ENCODE results near the gene PLOD1.
"Not testable (repeated sequence)": the region's sequence is repeated elsewhere in the genome, so short reads cannot be mapped to it uniquely, and the experiment has no call there.

PLOD1 gene

DNA sequence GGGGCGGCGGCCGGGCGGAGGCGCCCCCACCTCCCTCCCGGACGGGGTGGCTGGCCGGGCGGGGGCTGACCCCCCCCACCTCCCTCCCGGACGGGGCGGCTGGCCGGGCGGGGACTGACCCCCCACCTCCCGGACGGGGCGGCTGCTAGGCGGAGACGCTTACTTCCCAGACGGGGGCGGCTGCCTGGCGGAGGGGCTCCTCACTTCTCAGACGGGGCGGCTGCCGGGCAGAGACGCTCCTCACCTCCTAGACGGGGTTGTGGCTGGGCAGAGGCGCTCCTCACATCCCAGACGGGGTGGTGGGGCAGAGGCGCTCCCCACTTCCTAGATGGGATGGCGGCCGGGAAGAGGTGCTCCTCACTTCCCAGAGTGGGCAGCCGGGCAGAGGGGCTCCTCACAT lies 73.8 kb downstream of the PLOD1 start:
- DNase-seq = not testable (repeated sequence)

- DNase-seq = no peak
Observed at GRCh38 chr1:12009318-12009947, 74.9 kb downstream of the PLOD1 start.

GRCh38 chr1:12010746-12011570 lies 76.4 kb downstream of the PLOD1 start:
- DNase-seq = no peak

DNA sequence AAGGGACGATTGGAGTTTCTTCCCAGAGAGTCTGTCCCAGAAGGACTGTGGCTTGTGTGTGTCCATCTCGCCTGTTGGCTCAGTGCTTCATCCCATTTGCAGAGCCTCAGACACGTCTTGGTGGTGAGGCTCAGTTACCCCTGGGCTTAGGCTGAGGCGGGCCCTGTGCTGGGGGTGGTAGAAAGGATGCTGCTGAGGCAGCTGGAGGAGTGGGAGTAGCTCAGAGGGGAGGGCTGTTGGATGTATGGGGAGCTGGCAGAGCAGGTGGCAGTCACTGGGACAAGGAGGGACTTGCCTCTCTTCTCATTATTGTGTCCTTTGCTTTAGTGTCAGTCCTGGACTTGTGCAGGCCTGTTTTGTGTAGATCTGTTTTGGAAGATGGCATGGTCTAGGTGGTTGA lies 77.5 kb downstream of the PLOD1 start:
- no peak for DNase-seq

GRCh38 chr1:12012560-12013316 lies 78.2 kb downstream of the PLOD1 start:
- no peak for DNase-seq

GRCh38 chr1:12014141-12014991 lies 79.8 kb downstream of the PLOD1 start:
- DNase-seq = no peak

DNA sequence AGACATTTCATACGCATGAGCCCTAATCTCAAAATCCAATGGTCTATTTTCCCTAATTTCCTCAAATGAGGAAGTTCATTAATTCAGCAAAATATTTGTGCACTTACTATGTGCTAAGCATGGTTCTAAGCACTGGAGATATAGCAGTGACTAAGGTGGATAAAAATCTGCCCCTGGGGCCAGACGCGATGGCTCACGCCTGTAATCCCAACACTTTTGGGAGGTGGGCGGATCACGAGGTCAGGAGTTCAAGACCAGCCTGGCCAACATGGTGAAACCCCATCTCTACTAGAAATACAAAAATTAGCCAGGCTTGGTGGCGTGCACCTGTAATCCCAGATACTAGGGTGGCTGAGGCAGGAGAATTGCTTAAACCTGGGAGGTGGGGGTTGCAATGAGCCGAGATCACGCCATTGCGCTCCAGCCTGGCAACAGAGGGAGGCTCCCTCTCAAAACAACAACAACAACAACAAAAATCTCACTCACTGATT lies 80.5 kb downstream of the PLOD1 start:
- DNase-seq = no peak

GRCh38 chr1:12015499-12015898 lies 81.0 kb downstream of the PLOD1 start:
- DNase-seq = no peak

GRCh38 chr1:12016182-12016581 lies 81.7 kb downstream of the PLOD1 start:
- DNase-seq = no peak

DNA sequence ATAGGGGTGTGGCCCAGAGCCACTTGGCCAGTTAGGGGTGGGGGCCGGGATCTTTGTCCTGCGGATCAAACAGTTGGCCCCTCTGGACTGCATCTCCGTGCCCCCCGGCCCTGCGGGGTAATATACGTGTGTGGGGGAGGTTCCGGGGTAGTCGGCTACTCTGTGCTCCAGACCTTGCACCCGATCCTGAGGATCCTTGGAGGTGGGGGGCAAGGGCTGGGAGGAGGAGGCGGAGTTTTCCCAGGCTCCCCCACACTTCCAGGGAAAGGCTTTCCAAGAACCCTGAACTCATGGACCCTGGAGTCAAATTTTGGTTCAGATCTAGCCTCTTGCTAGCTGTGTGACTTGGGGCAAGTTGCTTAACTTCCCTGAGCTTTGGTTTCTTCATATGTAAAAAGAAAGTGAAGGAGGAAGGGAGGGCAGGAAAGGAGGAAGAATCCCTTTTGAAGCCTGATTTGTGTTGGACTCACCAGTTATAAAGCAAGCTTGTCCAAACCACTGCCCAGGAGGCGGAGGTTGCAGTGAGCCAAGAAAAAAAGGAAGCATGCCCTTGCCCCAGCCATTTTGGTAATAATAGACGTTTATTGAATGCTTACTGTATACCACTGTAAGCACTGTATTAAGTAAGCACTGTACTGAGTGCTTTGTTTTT lies 85.5 kb downstream of the PLOD1 start:
- DNase-seq = no peak

DNA sequence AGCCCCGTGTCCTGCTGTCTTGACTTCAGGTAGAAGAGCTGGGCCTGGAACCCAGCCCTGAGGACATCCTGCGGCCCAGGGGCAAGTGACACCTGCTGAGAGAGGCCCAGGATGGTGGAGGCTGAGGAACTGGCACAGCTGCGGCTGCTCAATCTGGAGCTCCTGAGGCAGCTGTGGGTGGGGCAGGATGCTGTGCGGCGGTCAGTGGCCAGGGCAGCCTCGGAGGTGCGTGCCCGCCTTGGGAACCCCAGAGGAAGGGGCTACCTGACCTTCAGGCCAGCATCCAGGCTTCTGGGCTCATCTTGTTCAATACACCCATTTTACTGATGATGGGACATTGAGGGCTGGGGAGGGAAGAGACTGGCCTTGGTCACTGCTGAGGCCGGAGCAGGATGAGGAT lies 87.1 kb downstream of the PLOD1 start:
- no peak for DNase-seq

DNA sequence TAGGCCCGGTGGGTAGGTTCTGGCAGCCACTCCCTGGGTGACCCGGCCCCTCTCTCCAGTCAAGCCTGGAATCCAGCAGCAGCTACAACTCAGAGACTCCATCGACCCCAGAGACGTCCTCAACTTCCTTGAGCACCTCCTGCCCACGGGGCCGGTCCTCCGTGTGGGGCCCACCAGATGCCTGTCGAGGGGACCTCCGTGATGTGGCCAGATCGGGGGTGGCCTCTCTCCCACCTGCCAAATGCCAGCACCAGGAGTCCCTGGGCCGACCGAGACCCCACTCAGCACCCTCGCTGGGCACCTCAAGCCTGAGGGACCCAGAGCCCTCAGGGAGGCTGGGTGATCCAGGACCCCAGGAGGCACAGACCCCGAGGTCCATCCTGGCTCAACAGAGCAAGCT lies 87.5 kb downstream of the PLOD1 start:
- DNase-seq = no peak
